Natural killer cell treated with Interleukin-12 subunit alpha and Interleukin-12 subunit beta and Interleukin-15 and Interleukin-18, amount 100 ng/mL, for 72 hours (primary cell): ENCODE results near the gene ZNF280B. TPM values are rescaled to one million over a fixed set of nuclear protein-coding genes. Genes with fewer than 3 reads are reported as not detected.
"Not testable (repeated sequence)": the region's sequence is repeated elsewhere in the genome, so short reads cannot be mapped to it uniquely, and the experiment has no call there.

Source experiments
- ATAC-seq, 2 donors: fragments of 150-1000 bp; cut with Tn5 transposase in 1 of 2; sonication (Bioruptor Pico), chemical (Tn5 transposase) in 1 of 2; 2 replicates each; pipeline ENCODE4 v1.10.0; 2021
- DNase-seq: peaks from one replicate; pipeline ENCODE4 v3.0.0; 2022; ENCODE audit warnings: low spot score
- H3K27ac Mint-ChIP-seq, 2 donors: 1 replicate in 1 of 2; 2 replicates in 1 of 2; pipeline ENCODE4 v1.8.0; 2022; ENCODE audit warnings: mixed read lengths in 2 of 2, mild to moderate bottlenecking in 1 of 2, moderate library complexity in 1 of 2
- H3K27me3 Mint-ChIP-seq, 2 donors: 1 replicate in 1 of 2; 2 replicates in 1 of 2; pipeline ENCODE4 v1.8.0; 2022; ENCODE audit warnings: mixed read lengths in 2 of 2
- H3K36me3 Mint-ChIP-seq: one replicate; pipeline ENCODE4 v1.8.0; 2022; ENCODE audit warnings: mixed read lengths
- H3K4me1 Mint-ChIP-seq, 2 donors: 1 replicate in 1 of 2; 2 replicates in 1 of 2; pipeline ENCODE4 v1.8.0; 2022; ENCODE audit warnings: low read depth in 2 of 2, mixed read lengths in 2 of 2, mild to moderate bottlenecking in 1 of 2
- H3K4me3 Mint-ChIP-seq: one replicate; pipeline ENCODE4 v1.8.0; 2022; ENCODE audit warnings: mixed read lengths
- H3K9me3 Mint-ChIP-seq: 2 replicates; pipeline ENCODE4 v1.8.0; 2022; ENCODE audit warnings: mixed read lengths
- total RNA-seq, 2 donors: library from RNA; stranded (reverse); gene quantifications; one replicate each; pipeline ENCODE4 v1.2.3, GENCODE V29; 2022

The ZNF280B gene
- total RNA-seq, 2 donors from 2014 or later, result 3.3 to 4.1 TPM

GRCh38 chr22:22547692-22548300, 39.3 kb upstream of the ZNF280B start:
- ATAC-seq, result no peak
- Mint-ChIP-seq H3K27ac (no peak overlapping the region), H3K4me1 (no peaks in the 10 kb centered on the region), H3K4me3 (no peak overlapping the region), H3K27me3 (peaks cover 0 to 4% of the 10 kb centered on the region in 2 donors), H3K9me3 (no peaks in the 10 kb centered on the region), H3K36me3 (no peaks in the 10 kb centered on the region)
- DNase-seq, result no peak

- Mint-ChIP-seq H3K4me1 (no peaks in the 10 kb centered on the region), H3K27me3 (peaks cover 0 to 4% of the 10 kb centered on the region in 2 donors), H3K9me3 (no peaks in the 10 kb centered on the region), H3K36me3 (no peaks in the 10 kb centered on the region), H3K4me3 (no peak overlapping the region), H3K27ac (no peak overlapping the region)
- no peak for DNase-seq
- ATAC-seq, result no peak
These were observed 38.7 kb upstream of the ZNF280B start for GRCh38 chr22:22547226-22547625.

- H3K4me1 Mint-ChIP-seq, result no peaks in the 10 kb centered on the region
- H3K4me3 Mint-ChIP-seq, result no peak overlapping the region
- no peaks in the 10 kb centered on the region for H3K36me3 Mint-ChIP-seq
- ATAC-seq (peak in 1 of 2 donors; percentile 20), DNase-seq (no peak)
- H3K9me3 Mint-ChIP-seq, result no peaks in the 10 kb centered on the region
- H3K27me3 Mint-ChIP-seq, result peaks cover 0 to 4% of the 10 kb centered on the region in 2 donors
- no peak overlapping the region for H3K27ac Mint-ChIP-seq
These were observed 37.9 kb upstream of the ZNF280B start for GRCh38 chr22:22546490-22546889.

GRCh38 chr22:22545084-22545483, 36.5 kb upstream of the ZNF280B start:
- no peaks in the 10 kb centered on the region for H3K4me1 Mint-ChIP-seq
- H3K36me3 Mint-ChIP-seq, result no peaks in the 10 kb centered on the region
- H3K4me3 Mint-ChIP-seq, result no peak overlapping the region
- H3K27me3 Mint-ChIP-seq, result peaks cover 4 to 6% of the 10 kb centered on the region in 2 donors
- ATAC-seq, result no peak
- H3K27ac Mint-ChIP-seq, result no peak overlapping the region
- DNase-seq, result no peak
- no peaks in the 10 kb centered on the region for H3K9me3 Mint-ChIP-seq

GRCh38 chr22:22538226-22538989, 29.9 kb upstream of the ZNF280B start:
- Mint-ChIP-seq H3K9me3 (no peaks in the 10 kb centered on the region), H3K4me1 (no peaks in the 10 kb centered on the region), H3K36me3 (no peaks in the 10 kb centered on the region), H3K4me3 (no peak overlapping the region), H3K27me3 (peaks cover 7 to 24% of the 10 kb centered on the region in 2 donors), H3K27ac (no peak overlapping the region)
- ATAC-seq, result no peak
- no peak for DNase-seq

GRCh38 chr22:22536916-22537315, 28.4 kb upstream of the ZNF280B start:
- Mint-ChIP-seq H3K4me1 (no peaks in the 10 kb centered on the region), H3K36me3 (no peaks in the 10 kb centered on the region), H3K27me3 (peaks cover 7 to 24% of the 10 kb centered on the region in 2 donors), H3K4me3 (no peak overlapping the region), H3K9me3 (no peaks in the 10 kb centered on the region), H3K27ac (no peak overlapping the region)
- DNase-seq (no peak), ATAC-seq (no peak)

- no peaks in the 10 kb centered on the region for H3K4me1 Mint-ChIP-seq
- H3K9me3 Mint-ChIP-seq, result no peaks in the 10 kb centered on the region
- no peak overlapping the region for H3K27ac Mint-ChIP-seq
- ATAC-seq (no peak), DNase-seq (no peak)
- no peak overlapping the region for H3K4me3 Mint-ChIP-seq
- peaks cover 7 to 24% of the 10 kb centered on the region in 2 donors for H3K27me3 Mint-ChIP-seq
- no peaks in the 10 kb centered on the region for H3K36me3 Mint-ChIP-seq
These were observed 28.0 kb upstream of the ZNF280B start for GRCh38 chr22:22536515-22536914.

GRCh38 chr22:22535662-22536061, 27.1 kb upstream of the ZNF280B start:
- Mint-ChIP-seq H3K27ac (no peak overlapping the region), H3K9me3 (no peaks in the 10 kb centered on the region), H3K4me1 (no peaks in the 10 kb centered on the region), H3K4me3 (no peak overlapping the region), H3K36me3 (no peaks in the 10 kb centered on the region), H3K27me3 (peaks cover 7 to 24% of the 10 kb centered on the region in 2 donors)
- ATAC-seq, result no peak
- no peak for DNase-seq

GRCh38 chr22:22534604-22535415, 26.3 kb upstream of the ZNF280B start:
- no peaks in the 10 kb centered on the region for H3K4me1 Mint-ChIP-seq

GRCh38 chr22:22533863-22534262, 25.3 kb upstream of the ZNF280B start:
- no peaks in the 10 kb centered on the region for H3K4me1 Mint-ChIP-seq
- no peaks in the 10 kb centered on the region for H3K36me3 Mint-ChIP-seq
- DNase-seq (no peak), ATAC-seq (no peak)
- H3K9me3 Mint-ChIP-seq, result no peaks in the 10 kb centered on the region
- H3K4me3 Mint-ChIP-seq, result no peak overlapping the region
- no peak overlapping the region for H3K27ac Mint-ChIP-seq
- peaks cover 2 to 18% of the 10 kb centered on the region in 2 donors for H3K27me3 Mint-ChIP-seq

More at GRCh38 chr22:22534604-22535415, 26.3 kb upstream of the ZNF280B start:
- Mint-ChIP-seq H3K9me3 (no peaks in the 10 kb centered on the region), H3K27me3 (peaks cover 5 to 18% of the 10 kb centered on the region in 2 donors), H3K4me3 (no peak overlapping the region), H3K27ac (no peak overlapping the region), H3K36me3 (no peaks in the 10 kb centered on the region)
- ATAC-seq (no peak), DNase-seq (no peak)

GRCh38 chr22:22533417-22533816, 24.9 kb upstream of the ZNF280B start:
- Mint-ChIP-seq H3K27ac (no peak overlapping the region), H3K36me3 (no peaks in the 10 kb centered on the region), H3K4me3 (no peak overlapping the region), H3K4me1 (no peaks in the 10 kb centered on the region), H3K27me3 (peaks cover 0 to 18% of the 10 kb centered on the region in 2 donors), H3K9me3 (no peaks in the 10 kb centered on the region)
- no peak for ATAC-seq
- no peak for DNase-seq

GRCh38 chr22:22532547-22533071, 24.1 kb upstream of the ZNF280B start:
- ATAC-seq, result not testable (repeated sequence)

GRCh38 chr22:22531770-22532546, 23.4 kb upstream of the ZNF280B start:
- H3K27ac Mint-ChIP-seq, result no peak overlapping the region
- ATAC-seq, result no peak
- H3K36me3 Mint-ChIP-seq, result no peaks in the 10 kb centered on the region
- H3K4me1 Mint-ChIP-seq, result no peaks in the 10 kb centered on the region
- DNase-seq, result no peak
- H3K9me3 Mint-ChIP-seq, result no peaks in the 10 kb centered on the region
- H3K4me3 Mint-ChIP-seq, result no peak overlapping the region
- H3K27me3 Mint-ChIP-seq, result peaks cover 0 to 18% of the 10 kb centered on the region in 2 donors

More at GRCh38 chr22:22532547-22533071, 24.1 kb upstream of the ZNF280B start:
- not testable (repeated sequence) for H3K36me3 Mint-ChIP-seq, DNase-seq, H3K4me3 Mint-ChIP-seq, H3K4me1 Mint-ChIP-seq, H3K27ac Mint-ChIP-seq, H3K9me3 Mint-ChIP-seq
- H3K27me3 Mint-ChIP-seq, result peaks cover 0 to 18% of the 10 kb centered on the region in 2 donors
